Activated CD8-positive, alpha-beta T cell treated with anti-CD3 and anti-CD28 coated beads, Interleukin-2, amount 10 ng/mL, durations not matched to agents 7 days and 5 days (primary cell): ENCODE measurements around the gene LZIC. TPM values are rescaled to one million over a fixed set of nuclear protein-coding genes. Genes with fewer than 3 reads are reported as not detected.
A peak's percentile ranks its signal among the peaks of the same experiment; 100 is the strongest.
"Not testable (repeated sequence)": the region's sequence is repeated elsewhere in the genome, so short reads cannot be mapped to it uniquely, and the experiment has no call there.

ENCODE experiments used
- ATAC-seq: fragments of 150-1000 bp; cut with Tn5 transposase; one replicate; pipeline ENCODE4 v1.10.0; 2021; ENCODE audit warnings: moderate library complexity
- CTCF ChIA-PET: fragments of 350-600 bp; sonication (Branson Sonifier 250); formaldehyde crosslinking; loops from one replicate; lab custom pipeline; 2021; ENCODE audit warnings: antibody characterized with exemption; lab: Charles Lee
- POLR2A ChIA-PET: fragments of 350-600 bp; sonication (Branson Sonifier 250); formaldehyde crosslinking; loops from one replicate; lab custom pipeline; 2021; ENCODE audit warnings: antibody characterized with exemption; lab: Charles Lee
- DNase-seq: peaks from one replicate; pipeline ENCODE4 v3.0.0-alpha.2; 2020
- H3K27ac Mint-ChIP-seq: one replicate; pipeline ENCODE4 v1.8.0; 2021; ENCODE audit warnings: mild to moderate bottlenecking, mixed read lengths
- H3K27me3 Mint-ChIP-seq: one replicate; pipeline ENCODE4 v1.8.0; 2021; ENCODE audit warnings: low read depth, mixed read lengths
- H3K36me3 Mint-ChIP-seq: one replicate; pipeline ENCODE4 v1.8.0; 2021; ENCODE audit warnings: low read depth, mixed read lengths
- H3K4me1 Mint-ChIP-seq: one replicate; pipeline ENCODE4 v1.8.0; 2021; ENCODE audit warnings: low read depth, mixed read lengths
- H3K4me3 Mint-ChIP-seq: one replicate; pipeline ENCODE4 v1.8.0; 2021; ENCODE audit warnings: mild to moderate bottlenecking, mixed read lengths
- H3K9me3 Mint-ChIP-seq: one replicate; pipeline ENCODE4 v1.8.0; 2022; ENCODE audit warnings: mixed read lengths; ENCODE audit not compliant: insufficient read depth
- total RNA-seq, 2 experiments: library from RNA; stranded (reverse); gene quantifications; one replicate each; pipeline ENCODE4 v1.2.3, GENCODE V29; 2021

Gene LZIC
- total RNA-seq, 2 experiments from 2014 or later: 34.7 to 36.3 TPM

DNA sequence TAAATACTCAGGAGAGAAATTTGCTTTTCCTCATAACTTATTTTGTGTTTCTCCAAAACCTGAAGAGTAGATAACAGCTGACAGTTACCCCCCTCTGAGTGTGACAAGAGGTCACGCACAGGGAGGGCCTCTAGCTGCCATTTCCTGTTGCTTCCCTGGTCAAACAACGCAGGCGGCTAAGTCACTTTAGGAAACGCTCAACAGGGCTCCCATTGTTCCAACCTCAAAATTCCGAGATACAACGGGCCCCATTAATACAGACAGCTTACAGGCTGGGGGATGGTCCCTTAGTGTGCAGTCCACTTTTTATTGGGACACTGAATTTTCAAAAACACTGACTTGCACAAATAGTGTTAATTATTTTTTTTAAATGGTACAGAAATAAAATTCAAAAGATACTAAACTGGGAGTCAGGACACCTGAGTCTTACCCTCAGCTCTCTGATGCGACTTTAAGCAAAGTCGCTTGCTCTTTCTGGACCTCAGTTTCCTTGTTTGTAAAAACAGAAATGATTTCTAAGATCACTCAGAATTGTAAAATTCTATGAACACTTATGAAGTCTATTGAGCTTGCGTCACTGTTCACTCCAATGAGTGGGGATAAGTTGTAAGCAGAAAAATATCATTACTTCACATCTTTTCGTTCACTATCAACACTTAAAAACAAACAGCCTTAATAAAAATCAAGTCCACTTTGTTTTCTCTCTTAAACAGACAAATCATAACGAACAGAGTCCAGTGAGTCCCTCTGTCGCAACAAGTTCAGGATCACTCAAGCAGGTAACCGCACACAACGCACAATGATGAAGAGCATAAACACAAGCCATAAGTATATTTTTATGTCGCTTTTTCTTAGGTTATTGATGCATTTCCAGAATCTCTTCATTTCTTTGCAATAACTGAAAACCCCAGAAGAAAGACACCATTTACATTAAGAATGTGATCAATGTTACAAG lies 13.5 kb downstream of the LZIC start:
- no peak for ATAC-seq
- CTCF ChIA-PET: interaction anchor here (0.9 to 1.7 kb wide), 4 partner anchors 14 to 302 kb away, joined by 3 to 5 read pairs (median 4); partner anchors contain the start of genes LZIC and NMNAT1

DNA sequence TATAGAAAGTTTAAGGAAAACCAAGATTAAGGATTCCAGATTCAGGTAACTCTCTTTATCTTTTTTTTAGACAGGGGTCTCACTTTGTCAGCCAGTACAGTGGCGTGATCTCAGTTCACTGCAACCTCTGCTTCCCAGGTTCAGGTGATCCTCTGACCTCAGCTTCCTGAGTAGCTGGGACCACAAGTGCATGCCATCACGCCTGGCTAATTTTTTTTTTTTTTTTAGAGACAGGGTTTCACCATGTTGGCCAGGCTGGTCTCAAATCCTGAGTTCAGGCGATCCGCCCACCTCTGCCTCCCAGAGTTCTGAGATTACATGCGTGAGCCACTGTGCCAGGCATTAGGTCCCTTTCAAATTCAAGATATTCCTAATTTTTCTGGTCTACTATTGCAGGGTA lies 15.9 kb downstream of the LZIC start:
- Mint-ChIP-seq H3K27me3 (no peaks in the 10 kb centered on the region), H3K4me3 (no peak overlapping the region), H3K36me3 (peaks cover 10% of the 10 kb centered on the region), H3K27ac (no peak overlapping the region), H3K9me3 (no peaks in the 10 kb centered on the region), H3K4me1 (peaks cover 8% of the 10 kb centered on the region)
- ChIA-PET CTCF (no interaction called here), POLR2A (no interaction called here)
- DNase-seq (no peak), ATAC-seq (no peak)

More for the DNA sequence above, 13.5 kb downstream of the LZIC start:
- Mint-ChIP-seq H3K4me1 (peaks cover 8% of the 10 kb centered on the region), H3K27me3 (no peaks in the 10 kb centered on the region), H3K27ac (no peak overlapping the region), H3K4me3 (no peak overlapping the region), H3K36me3 (peaks cover 20% of the 10 kb centered on the region), H3K9me3 (no peaks in the 10 kb centered on the region)
- DNase-seq: no peak
- POLR2A ChIA-PET: no interaction called here

DNA sequence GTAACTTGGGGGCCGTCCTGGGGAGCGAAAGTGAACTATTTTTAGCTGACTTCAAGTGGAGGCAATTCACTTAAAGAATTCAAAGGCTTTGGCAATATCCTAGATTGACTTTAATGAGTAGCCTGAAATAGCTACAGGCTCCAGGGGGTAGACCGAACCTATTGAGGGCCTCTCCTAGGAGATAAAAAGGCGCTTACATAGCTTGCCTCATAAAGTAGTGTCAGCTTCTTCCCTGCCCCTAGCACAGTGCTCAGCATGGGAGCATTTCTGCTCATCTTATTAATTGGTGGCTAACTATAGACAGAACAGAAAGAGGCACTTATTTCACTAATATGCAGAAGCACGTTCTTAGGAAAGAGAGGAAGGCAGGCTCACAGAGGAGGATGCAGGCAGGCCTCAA lies 20.8 kb downstream of the LZIC start:
- Mint-ChIP-seq H3K4me3 (no peak overlapping the region), H3K9me3 (no peaks in the 10 kb centered on the region), H3K4me1 (peaks cover 6% of the 10 kb centered on the region), H3K27ac (no peak overlapping the region), H3K27me3 (no peaks in the 10 kb centered on the region), H3K36me3 (no peaks in the 10 kb centered on the region)
- CTCF ChIA-PET: no interaction called here
- POLR2A ChIA-PET: interaction anchor here (1.0 kb wide), 1 partner anchor 54 kb away, joined by 4 read pairs; no protein-coding TSS in a partner anchor
- no peak for DNase-seq
- ATAC-seq: no peak

DNA sequence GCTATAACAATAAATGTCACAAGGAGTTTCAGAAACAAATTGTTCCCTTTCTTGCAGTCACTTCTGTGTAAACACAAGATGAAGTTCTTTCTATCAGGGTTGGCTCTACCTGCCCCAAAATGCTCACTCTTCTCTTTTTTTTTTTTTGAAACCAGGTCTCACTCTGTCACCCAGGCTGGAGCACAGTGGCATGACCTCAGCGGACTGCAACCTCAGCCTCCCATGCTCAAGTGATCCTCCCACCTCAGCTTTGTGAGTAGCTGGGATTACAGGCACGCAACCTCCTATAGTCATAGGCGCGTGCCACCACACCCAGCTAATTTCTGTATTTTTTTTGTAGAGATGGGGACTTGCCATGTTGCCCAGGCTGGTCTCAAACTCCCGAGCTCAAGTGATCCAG lies 22.6 kb downstream of the LZIC start:
- ChIA-PET POLR2A (no interaction called here), CTCF (no interaction called here)
- ATAC-seq: no peak
- Mint-ChIP-seq H3K27ac (no peak overlapping the region), H3K9me3 (no peaks in the 10 kb centered on the region), H3K36me3 (no peaks in the 10 kb centered on the region), H3K4me1 (no peaks in the 10 kb centered on the region), H3K4me3 (no peak overlapping the region), H3K27me3 (no peaks in the 10 kb centered on the region)
- DNase-seq: no peak

DNA sequence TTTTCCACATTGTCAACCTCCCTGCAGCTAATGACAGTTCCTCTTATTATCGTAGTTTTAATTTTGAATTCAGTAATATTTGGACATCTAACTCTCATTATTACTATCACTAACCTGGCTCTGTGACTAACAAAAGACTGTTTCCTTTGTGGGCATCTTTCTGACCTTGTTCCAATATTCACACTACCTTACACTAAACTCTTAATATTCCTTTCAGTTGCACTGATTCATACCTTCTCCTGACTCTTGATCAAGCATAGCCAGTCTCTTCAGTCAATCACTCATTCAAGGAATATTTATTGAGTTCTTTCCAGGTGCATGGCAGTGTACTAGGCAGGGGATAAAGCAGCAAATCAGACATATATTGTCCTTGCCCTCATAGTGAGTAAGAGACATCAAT lies 25.3 kb downstream of the LZIC start:
- POLR2A ChIA-PET: no interaction called here
- no peaks in the 10 kb centered on the region for H3K36me3 Mint-ChIP-seq

DNA sequence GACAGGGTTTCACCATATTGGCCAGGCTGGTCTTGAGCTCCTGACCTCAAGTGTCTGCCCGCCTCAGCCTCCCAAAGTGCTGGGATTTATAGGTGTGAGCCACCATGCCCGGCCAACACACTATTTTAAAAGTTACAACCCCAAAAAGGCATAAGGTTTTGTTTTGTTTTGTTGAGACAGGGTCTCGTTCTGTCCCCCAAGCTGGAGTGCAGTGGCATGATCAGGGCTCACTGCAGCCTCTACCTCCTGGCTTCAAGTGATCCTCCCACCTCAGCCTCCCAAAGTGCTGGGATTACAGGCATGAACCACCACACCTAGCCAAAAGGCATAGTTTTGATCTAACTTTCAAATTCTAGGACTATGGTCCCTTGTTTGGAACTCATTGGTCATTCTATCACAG lies 25.7 kb downstream of the LZIC start:
- H3K9me3 Mint-ChIP-seq, H3K27me3 Mint-ChIP-seq, H3K4me3 Mint-ChIP-seq, ATAC-seq, H3K4me1 Mint-ChIP-seq, H3K27ac Mint-ChIP-seq, DNase-seq, H3K36me3 Mint-ChIP-seq, POLR2A ChIA-PET: not testable (repeated sequence)
- CTCF ChIA-PET: interaction anchor here (1.6 kb wide), 1 partner anchor 43 kb away, joined by 5 read pairs; no protein-coding TSS in a partner anchor

More for the DNA sequence above, 25.3 kb downstream of the LZIC start:
- DNase-seq (no peak), ATAC-seq (no peak)
- CTCF ChIA-PET: interaction anchor here (1.6 kb wide), 1 partner anchor 43 kb away, joined by 5 read pairs; no protein-coding TSS in a partner anchor
- Mint-ChIP-seq H3K9me3 (no peaks in the 10 kb centered on the region), H3K27me3 (peaks cover 3% of the 10 kb centered on the region), H3K4me3 (no peak overlapping the region), H3K27ac (no peak overlapping the region), H3K4me1 (no peaks in the 10 kb centered on the region)

DNA sequence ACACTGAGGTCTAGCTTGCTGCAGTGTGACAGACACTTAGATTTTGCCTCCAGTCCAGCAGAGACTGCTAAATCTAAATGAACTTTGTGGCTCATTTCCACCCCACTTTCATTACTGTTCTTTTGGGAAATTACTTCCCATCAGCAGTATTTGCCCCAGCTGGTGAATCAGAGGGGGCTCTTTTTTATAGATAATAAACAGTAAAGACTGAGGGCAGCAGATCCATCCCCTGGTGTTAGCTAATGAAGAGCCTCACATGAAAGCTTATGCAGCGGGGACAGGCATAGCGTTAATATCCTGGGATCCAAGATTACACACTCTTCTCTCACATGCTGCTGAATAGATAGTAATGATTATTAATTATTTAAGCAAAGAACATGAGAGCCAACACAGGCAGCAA lies 26.7 kb downstream of the LZIC start:
- no peak for ATAC-seq

DNA sequence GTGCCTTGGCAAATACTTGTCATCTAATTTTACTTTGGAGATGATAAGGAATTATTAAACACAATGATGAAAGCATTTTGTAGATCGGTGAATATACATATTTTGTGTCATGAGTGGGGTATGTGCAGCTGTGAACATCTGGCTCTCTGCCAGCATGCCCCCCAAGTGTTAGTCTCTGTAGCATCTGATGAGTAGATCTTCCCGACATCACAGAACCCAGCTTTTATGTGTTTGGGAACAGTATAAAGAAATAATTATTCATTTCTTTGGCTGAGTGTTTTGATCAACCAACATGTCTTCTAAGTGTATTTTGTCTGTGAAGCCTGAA lies 28.6 kb downstream of the LZIC start:
- Mint-ChIP-seq H3K27ac (no peak overlapping the region), H3K4me1 (peaks cover 12% of the 10 kb centered on the region), H3K4me3 (no peak overlapping the region), H3K27me3 (peaks cover 3% of the 10 kb centered on the region), H3K36me3 (no peaks in the 10 kb centered on the region), H3K9me3 (no peaks in the 10 kb centered on the region)
- ChIA-PET POLR2A (interaction anchor here (0.8 to 0.9 kb wide), 2 partner anchors 27 to 29 kb away, joined by 3 to 4 read pairs; partner anchors contain the start of genes LZIC and NMNAT1), CTCF (interaction anchor here (0.7 to 2.8 kb wide), 10 partner anchors 21 to 130 kb away, joined by 3 to 24 read pairs (median 6); partner anchors contain the start of genes LZIC and NMNAT1)
- DNase-seq (no peak), ATAC-seq (no peak)

More for the DNA sequence above, 26.7 kb downstream of the LZIC start:
- peaks cover 3% of the 10 kb centered on the region for H3K27me3 Mint-ChIP-seq
- no peak for DNase-seq
- peaks cover 4% of the 10 kb centered on the region for H3K4me1 Mint-ChIP-seq
- CTCF ChIA-PET: no interaction called here
- no peaks in the 10 kb centered on the region for H3K36me3 Mint-ChIP-seq
- H3K9me3 Mint-ChIP-seq: no peaks in the 10 kb centered on the region
- no peak overlapping the region for H3K27ac Mint-ChIP-seq
- POLR2A ChIA-PET: no interaction called here
- H3K4me3 Mint-ChIP-seq: no peak overlapping the region

DNA sequence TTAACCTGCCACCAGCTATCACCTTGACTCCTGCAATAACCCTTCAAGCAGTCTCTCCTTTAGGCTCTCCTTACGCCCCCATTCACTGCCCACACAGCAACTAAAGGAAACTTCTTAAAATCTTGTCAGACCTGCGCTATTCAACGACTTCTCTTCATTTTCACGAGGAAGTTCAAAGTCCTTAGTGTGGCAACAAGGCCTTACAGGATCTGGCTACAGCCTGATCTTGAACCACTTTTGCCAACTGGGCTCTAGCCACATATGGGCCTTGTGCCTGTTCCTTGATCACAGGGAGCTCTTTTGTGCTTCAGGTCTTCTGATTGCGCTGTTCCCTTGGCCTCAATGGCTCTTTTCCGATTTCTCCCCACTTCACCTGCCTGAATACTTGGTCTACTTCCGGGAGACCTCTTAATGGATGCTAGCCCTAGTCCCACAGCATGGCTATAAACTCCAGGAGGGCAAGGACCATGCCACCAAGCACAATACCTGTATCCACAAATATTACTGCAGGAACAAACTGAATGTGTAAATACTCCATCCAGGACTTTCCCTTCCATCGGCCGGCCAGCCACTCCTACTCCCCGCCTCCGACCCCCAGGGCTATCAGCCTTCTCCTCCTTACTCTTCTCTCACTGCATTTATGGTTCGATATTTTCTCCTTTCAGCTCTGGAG lies 30.8 kb downstream of the LZIC start:
- Mint-ChIP-seq H3K4me3 (peak overlapping the region; percentile 17), H3K27me3 (peaks cover 3% of the 10 kb centered on the region), H3K36me3 (no peaks in the 10 kb centered on the region), H3K27ac (peak overlapping the region; percentile 3), H3K9me3 (no peaks in the 10 kb centered on the region), H3K4me1 (peaks cover 30% of the 10 kb centered on the region)
- DNase-seq: no peak
- CTCF ChIA-PET: no interaction called here
- no peak for ATAC-seq
- POLR2A ChIA-PET: no interaction called here

DNA sequence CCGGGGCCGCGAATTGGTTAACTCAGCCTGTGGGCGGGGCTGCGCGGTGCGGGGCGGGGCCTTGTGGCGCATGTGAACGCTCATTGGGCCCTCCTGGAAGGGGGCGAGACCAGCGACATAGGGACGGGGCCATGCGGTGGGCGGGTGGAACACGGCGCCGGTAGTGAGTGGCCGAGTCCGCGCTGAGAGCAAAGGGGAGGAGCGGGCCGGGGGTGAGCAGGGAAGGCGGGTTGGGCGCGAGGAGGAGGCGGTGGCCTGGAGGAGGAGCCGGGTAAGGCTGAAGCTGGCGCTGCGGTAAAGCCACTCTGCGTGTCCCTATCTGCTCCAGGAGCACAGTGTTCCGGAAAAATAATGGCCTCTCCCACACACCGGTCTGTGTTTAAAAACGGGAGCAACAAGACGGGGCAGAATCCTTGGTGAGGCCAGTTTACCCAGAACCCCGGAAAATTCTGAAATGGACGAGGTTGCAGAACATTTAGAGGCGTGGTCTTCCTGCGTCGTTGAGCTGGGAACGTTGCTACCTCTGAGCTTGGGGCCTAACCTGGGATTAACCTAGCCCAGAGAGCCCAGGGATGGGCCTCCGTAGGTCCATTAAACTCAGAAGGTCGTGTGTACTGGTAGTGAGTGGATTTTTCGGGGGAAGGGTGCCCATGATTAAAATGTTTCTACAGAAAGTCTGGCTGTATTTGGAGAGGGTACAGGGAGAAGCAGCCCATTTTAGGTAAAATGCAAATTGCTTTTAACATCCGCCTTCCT lies 32.6 kb downstream of the LZIC start:
- ATAC-seq: peak; percentile 98
- H3K27ac Mint-ChIP-seq: peak overlapping the region; percentile 97
- peak overlapping the region; percentile 93 for H3K4me3 Mint-ChIP-seq
- H3K9me3 Mint-ChIP-seq: no peaks in the 10 kb centered on the region
- peaks cover 34% of the 10 kb centered on the region for H3K4me1 Mint-ChIP-seq
- DNase-seq: peak; percentile 100
- ChIA-PET POLR2A (interaction anchor here (0.8 to 1.2 kb wide), 4 partner anchors 28 to 322 kb away, joined by 3 to 6 read pairs (median 4); partner anchors contain the start of genes LZIC, NMNAT1 and TMEM201), CTCF (interaction anchor here (0.6 to 1.0 kb wide), 4 partner anchors 31 to 126 kb away, joined by 3 to 8 read pairs (median 4); partner anchors contain the start of genes LZIC and NMNAT1)
- no peaks in the 10 kb centered on the region for H3K36me3 Mint-ChIP-seq
- H3K27me3 Mint-ChIP-seq: peaks cover 3% of the 10 kb centered on the region

DNA sequence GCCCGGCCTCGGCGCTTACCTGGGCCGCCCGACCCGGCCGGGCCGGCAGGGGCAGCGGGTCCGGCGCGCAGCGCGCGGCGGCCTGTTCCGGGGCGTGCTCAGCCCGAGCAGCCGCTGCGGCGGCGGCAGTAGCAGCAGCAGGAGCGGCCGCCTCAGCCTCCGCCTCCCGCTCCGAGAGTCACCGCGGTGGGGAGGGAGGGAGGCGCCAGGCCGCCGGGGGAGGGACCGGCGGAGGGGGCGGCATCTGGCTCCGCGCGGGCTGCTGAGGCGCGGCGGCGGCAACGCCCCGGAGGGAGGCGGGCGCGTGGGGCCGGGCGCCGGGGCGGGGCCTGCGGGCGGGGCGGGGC lies 33.1 kb downstream of the LZIC start, which contains the start of gene CTNNBIP1:
CTNNBIP1 (minus strand) TSS at position 194 of the 347 bp plus-strand sequence. CDS start 38,205 bp downstream, outside the sequence.
- ATAC-seq (peak; percentile 86), DNase-seq (no peak)
- Mint-ChIP-seq H3K4me1 (peaks cover 34% of the 10 kb centered on the region), H3K27me3 (peaks cover 3% of the 10 kb centered on the region), H3K4me3 (peak within 1 kb of the TSS; percentile 93), H3K27ac (peak within 1 kb of the TSS; percentile 97), H3K36me3 (no peaks in the 10 kb centered on the region), H3K9me3 (no peaks in the 10 kb centered on the region)
- POLR2A ChIA-PET: interaction anchor here (1.0 to 1.2 kb wide), 2 partner anchors 31 to 33 kb away, joined by 3 to 6 read pairs; partner anchors contain the start of genes LZIC and NMNAT1
- CTCF ChIA-PET: no interaction called here
